GM12801 (cell line): ENCODE results near the gene CCL4L2.

ENCODE experiments used
- TF ChIP-seq, protein P1 (sequence below): IDR thresholded peaks from one replicate; pipeline ENCODE4 v1.5.1; 2011; ENCODE audit warnings: control low read depth; ENCODE audit not compliant: insufficient read length; ENCODE audit errors: extremely low read depth

Gene CCL4L2

DNA sequence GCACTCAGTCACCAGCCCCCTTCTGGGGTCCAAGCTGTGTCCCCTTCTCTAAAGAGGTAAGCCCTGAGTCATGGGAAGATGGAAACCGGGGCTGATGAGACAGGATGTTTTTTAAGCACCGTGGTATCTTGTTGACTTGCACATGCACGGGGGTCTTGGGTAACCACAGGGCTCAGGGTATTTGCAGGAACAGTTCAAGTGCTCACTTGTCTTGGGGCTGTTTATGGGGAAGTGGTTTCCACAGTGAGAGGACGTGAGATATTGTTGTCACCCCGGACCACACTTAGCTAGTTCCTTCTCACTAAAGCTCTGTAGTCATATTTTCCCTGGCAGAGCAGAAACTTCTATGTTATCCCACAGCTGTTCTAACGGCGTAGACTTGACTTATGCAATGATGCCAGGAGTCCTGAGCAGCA lies 22.0 kb upstream of the CCL4L2 start:
- TF ChIP-seq, protein P1, sequence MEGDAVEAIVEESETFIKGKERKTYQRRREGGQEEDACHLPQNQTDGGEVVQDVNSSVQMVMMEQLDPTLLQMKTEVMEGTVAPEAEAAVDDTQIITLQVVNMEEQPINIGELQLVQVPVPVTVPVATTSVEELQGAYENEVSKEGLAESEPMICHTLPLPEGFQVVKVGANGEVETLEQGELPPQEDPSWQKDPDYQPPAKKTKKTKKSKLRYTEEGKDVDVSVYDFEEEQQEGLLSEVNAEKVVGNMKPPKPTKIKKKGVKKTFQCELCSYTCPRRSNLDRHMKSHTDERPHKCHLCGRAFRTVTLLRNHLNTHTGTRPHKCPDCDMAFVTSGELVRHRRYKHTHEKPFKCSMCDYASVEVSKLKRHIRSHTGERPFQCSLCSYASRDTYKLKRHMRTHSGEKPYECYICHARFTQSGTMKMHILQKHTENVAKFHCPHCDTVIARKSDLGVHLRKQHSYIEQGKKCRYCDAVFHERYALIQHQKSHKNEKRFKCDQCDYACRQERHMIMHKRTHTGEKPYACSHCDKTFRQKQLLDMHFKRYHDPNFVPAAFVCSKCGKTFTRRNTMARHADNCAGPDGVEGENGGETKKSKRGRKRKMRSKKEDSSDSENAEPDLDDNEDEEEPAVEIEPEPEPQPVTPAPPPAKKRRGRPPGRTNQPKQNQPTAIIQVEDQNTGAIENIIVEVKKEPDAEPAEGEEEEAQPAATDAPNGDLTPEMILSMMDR, result no peak

DNA sequence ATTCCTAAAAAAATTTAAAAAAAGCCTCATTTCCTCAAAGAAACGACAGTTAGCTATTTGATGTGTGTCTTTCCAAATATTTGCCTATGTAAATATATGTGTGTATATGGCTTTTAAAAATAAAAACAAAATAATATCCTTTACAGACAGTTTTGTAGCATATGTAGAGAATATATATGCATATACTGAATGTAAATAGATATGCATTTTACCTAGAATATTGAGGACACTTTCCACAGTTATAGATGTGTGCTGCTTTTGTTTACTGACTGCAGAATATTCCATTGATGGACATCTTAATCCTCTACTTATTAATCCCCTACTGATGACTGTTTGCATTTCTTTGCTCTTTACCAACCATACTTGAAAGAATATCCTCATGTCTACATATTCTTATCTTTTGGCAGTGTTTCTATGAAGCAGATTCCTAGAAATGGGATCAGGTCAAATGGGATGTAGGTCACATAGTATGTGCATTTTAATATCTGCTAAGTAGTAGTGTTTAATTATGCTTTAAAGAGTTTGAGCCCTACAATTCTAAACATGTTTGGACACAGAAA lies 17.6 kb upstream of the CCL4L2 start:
- TF ChIP-seq, protein P1, result no peak

DNA sequence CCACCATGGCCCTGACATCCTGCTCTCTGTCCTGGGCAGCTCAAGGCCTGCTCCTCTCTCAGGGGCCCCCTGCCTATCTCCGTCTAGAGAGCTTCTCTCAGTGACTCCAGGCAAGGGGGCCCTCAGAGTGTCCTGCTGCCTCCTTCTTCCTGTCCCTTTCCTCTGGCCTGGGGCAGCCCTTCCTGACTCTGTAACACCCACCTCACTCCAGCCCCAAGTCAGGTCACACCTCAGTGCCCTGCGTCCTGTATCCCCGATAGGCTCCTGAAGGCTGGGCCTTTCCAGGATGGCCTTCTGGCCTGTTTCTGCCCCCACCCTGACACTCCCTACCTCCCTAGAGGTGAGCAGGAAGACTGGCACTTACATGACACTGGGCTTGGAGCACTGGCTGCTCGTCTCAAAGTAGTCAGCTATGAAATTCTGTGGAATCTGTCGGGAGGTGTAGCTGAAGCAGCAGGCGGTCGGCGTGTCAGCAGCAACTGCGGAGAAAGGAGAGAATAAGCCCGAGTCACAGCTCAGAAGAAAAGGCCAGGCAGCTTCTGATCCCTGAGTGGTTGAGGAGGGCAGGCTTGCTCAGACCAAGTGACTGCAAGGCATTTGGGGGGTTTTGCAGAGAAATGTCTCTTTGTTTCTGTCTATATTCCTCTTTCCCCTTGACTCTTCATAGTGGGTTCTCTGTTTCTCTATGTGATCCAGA lies 15.3 kb upstream of the CCL4L2 start:
- TF ChIP-seq, protein P1, result no peak

DNA sequence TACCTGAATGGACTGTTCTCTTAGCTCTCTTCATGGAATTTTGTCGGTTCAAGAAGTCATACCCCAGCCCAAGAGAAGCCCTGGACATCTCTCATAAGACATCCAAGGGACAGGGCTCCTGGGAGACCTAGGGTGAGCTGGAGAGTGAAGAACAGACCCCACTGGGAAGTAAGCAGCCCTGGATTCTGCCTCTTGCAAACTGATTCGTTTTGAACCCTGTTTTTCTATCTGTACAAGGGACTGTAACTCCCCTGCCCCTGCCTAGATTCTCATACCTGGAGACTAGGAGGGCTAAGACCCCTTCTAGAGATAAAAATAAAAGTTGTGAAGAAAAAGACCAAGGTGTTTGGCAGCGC lies 14.8 kb upstream of the CCL4L2 start:
- TF ChIP-seq, protein P1, result no peak

DNA sequence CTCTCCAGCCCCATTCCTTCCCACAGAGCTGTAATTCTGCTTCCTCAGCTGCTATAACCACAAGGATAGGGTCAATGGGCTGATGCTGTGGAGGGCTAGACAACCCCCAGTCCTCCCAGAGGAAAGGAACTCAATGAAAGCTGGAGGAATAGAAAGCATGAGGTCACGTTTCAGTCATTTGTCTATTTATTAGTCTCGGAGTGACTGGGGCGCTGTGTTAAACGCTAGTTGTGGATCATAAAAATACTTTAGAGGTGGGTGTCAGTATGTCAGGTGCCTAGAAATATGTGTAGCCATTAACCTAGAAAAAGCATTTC lies 13.5 kb upstream of the CCL4L2 start:
- TF ChIP-seq, protein P1, result no peak

DNA sequence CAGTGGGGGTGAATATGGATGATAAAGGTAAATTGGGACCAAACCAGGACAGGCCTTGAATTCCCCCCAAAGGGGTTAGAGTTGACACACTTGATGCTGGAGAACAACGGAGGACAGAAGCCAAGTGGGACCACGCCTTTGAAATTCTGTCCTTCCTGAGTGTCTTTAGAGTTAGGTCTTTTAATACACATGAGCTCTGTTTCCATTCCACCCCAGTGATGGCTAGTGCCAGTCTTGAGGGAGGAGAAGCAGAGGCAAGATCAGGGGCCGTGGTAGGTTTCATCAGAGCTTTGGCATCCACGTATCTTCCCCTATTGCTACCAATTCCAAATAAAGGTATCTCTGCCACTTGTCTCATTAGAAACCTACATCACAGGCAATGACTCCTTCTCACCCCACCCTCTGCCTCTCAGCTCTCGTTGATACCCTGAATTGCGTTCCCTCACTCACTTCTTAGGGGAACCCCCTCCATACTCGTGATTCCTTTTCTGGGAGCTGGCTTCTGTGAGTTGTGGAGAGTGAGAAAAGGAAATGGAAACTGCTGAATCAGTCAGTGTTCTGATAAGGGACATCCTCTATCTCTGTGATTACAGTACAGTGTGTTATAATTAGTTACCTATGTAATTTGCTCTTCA lies 11.9 kb upstream of the CCL4L2 start:
- TF ChIP-seq, protein P1, result no peak

DNA sequence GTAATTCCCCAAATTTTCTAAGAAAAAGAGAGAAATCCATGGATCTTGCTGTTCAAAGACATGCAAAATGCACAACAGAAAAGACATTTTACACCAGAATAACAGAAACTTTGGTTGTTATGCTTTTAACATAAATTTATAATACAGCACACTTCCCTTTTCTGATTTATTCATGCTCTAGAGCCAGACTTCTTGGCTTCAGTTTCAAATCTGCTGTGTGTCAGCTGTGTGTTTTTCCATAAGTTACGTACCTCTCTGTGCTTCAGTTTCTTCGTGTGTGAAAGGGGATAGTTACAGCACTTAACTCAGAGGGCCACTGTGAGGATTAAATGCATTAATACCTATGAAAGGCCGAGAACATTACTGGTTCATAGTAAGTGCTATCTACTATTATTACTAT lies 7.5 kb upstream of the CCL4L2 start:
- TF ChIP-seq, protein P1, result no peak
